OCI-LY1 (cell line): ENCODE results near the gene PCBP3.
"Not testable (repeated sequence)": the region's sequence is repeated elsewhere in the genome, so short reads cannot be mapped to it uniquely, and the experiment has no call there.

Experiments
- H2AFZ ChIP-seq: fragments of 200-600 bp; sonication (generic), shearing (Covaris generic); 2 replicates; pipeline ENCODE4 v1.6.0; 2014; ENCODE audit warnings: antibody characterized with exemption, mild to moderate bottlenecking, low read length
- H3F3A ChIP-seq: fragments of 200-600 bp; sonication (generic), shearing (Covaris generic); 2 replicates; pipeline ENCODE4 v1.6.0; 2014; ENCODE audit warnings: mild to moderate bottlenecking, antibody characterized with exemption, low read length, moderate library complexity; ENCODE audit not compliant: insufficient read depth
- H3K27ac ChIP-seq: fragments of 200-600 bp; sonication (generic); 2 replicates; pipeline ENCODE4 v1.5.1; 2014; ENCODE audit warnings: low read length, mixed run types, mild to moderate bottlenecking, low read depth; ENCODE audit not compliant: poor library complexity, severe bottlenecking
- H3K27me3 ChIP-seq: fragments of 200-600 bp; sonication (generic); 2 replicates; pipeline ENCODE4 v1.6.0; 2014; ENCODE audit warnings: antibody characterized with exemption, mild to moderate bottlenecking, low read length, moderate library complexity; ENCODE audit not compliant: insufficient read depth
- H3K36me3 ChIP-seq: fragments of 200-600 bp; sonication (generic); 2 replicates; pipeline ENCODE4 v1.6.1; 2014; ENCODE audit warnings: mild to moderate bottlenecking, antibody characterized with exemption, low read length, moderate library complexity, mixed read lengths; ENCODE audit not compliant: insufficient read depth
- H3K4me1 ChIP-seq: fragments of 200-600 bp; sonication (generic); 2 replicates; pipeline ENCODE4 v1.5.1; 2014; ENCODE audit warnings: mild to moderate bottlenecking, low read length, moderate library complexity; ENCODE audit not compliant: insufficient read depth, severe bottlenecking
- H3K4me2 ChIP-seq: fragments of 200-600 bp; sonication (generic), shearing (Covaris generic); 2 replicates; pipeline ENCODE4 v1.6.1; 2014; ENCODE audit warnings: low read length
- H3K4me3 ChIP-seq: fragments of 200-600 bp; sonication (generic); 2 replicates; pipeline ENCODE4 v1.5.1; 2014; ENCODE audit warnings: low read length, low read depth, mild to moderate bottlenecking, mixed read lengths; ENCODE audit not compliant: poor library complexity, severe bottlenecking
- H3K79me2 ChIP-seq: fragments of 200-600 bp; shearing (Covaris generic); 2 replicates; pipeline ENCODE4 v1.6.1; 2016; ENCODE audit warnings: mixed run types, low read length, mixed read lengths; ENCODE audit not compliant: insufficient read depth
- H3K9ac ChIP-seq: fragments of 200-600 bp; sonication (generic), shearing (Covaris generic); 2 replicates; pipeline ENCODE4 v1.6.1; 2014; ENCODE audit warnings: mild to moderate bottlenecking, low read length, mixed read lengths
- H3K9me2 ChIP-seq: fragments of 200-600 bp; sonication (generic), shearing (Covaris generic); 2 replicates; pipeline ENCODE4 v1.6.1; 2014; ENCODE audit warnings: low read depth, mild to moderate bottlenecking, low read length, mixed read lengths
- H3K9me3 ChIP-seq: fragments of 200-600 bp; shearing (Covaris generic); 2 replicates; pipeline ENCODE4 v1.6.1; 2014; ENCODE audit warnings: low read length, mixed read lengths
- H4K20me1 ChIP-seq: fragments of 200-600 bp; sonication (generic), shearing (Covaris generic); 2 replicates; pipeline ENCODE4 v1.6.0; 2016; ENCODE audit warnings: mild to moderate bottlenecking, low read length; ENCODE audit not compliant: insufficient read depth
- EZH2 ChIP-seq: fragments of 200-600 bp; sonication (generic), shearing (Covaris generic); IDR thresholded peaks from 2 replicates; pipeline ENCODE4 v1.8.0; 2017; ENCODE audit warnings: borderline replicate concordance, mixed run types, mild to moderate bottlenecking, antibody characterized with exemption, low read length, moderate library complexity, mixed read lengths
- TF ChIP-seq, protein P1 (sequence below): fragments of 200-600 bp; sonication (generic), shearing (Covaris generic); IDR thresholded peaks from 2 replicates; pipeline ENCODE4 v1.5.1; 2017; ENCODE audit warnings: mild to moderate bottlenecking, antibody characterized with exemption, low read length, moderate library complexity, mixed read lengths

Gene PCBP3

DNA sequence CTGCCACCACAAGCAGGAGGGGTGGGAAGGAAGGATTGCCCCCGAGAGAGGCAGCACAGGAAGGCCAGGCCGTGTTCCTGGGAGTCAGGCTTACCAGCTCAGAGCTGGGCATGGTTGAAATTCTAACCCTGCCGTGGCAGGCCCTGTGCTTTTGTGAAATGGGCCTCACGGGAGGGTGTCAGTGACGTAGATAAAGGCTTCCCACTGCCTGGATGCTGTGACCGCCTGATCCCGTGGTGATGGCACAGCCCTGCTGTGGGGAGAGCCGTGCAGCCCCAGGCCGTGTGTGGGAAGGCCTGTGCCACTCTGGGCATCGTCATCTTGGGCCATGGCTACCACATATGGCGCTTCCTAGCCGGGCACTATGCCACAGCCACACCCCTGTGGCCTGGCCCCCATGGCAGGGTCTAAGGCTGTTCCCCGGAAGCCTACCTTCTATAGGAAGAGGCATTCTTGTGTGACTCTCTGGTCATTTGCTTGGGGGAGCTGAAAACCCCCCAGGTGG lies 161.3 kb downstream of the PCBP3 start:
- no peaks in the 10 kb centered on the region for H3K36me3 ChIP-seq
- H4K20me1 ChIP-seq, result no peaks in the 10 kb centered on the region
- TF ChIP-seq, protein P1, sequence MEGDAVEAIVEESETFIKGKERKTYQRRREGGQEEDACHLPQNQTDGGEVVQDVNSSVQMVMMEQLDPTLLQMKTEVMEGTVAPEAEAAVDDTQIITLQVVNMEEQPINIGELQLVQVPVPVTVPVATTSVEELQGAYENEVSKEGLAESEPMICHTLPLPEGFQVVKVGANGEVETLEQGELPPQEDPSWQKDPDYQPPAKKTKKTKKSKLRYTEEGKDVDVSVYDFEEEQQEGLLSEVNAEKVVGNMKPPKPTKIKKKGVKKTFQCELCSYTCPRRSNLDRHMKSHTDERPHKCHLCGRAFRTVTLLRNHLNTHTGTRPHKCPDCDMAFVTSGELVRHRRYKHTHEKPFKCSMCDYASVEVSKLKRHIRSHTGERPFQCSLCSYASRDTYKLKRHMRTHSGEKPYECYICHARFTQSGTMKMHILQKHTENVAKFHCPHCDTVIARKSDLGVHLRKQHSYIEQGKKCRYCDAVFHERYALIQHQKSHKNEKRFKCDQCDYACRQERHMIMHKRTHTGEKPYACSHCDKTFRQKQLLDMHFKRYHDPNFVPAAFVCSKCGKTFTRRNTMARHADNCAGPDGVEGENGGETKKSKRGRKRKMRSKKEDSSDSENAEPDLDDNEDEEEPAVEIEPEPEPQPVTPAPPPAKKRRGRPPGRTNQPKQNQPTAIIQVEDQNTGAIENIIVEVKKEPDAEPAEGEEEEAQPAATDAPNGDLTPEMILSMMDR, result no peak
- H3K4me1 ChIP-seq, result no peaks in the 10 kb centered on the region
- H3K79me2 ChIP-seq, result no peaks in the 10 kb centered on the region
- no peaks in the 10 kb centered on the region for H3K9me2 ChIP-seq
- no peak overlapping the region for H3K9ac ChIP-seq
- H2AFZ ChIP-seq, result no peak overlapping the region
- H3K27me3 ChIP-seq, result no peaks in the 10 kb centered on the region
- no peak overlapping the region for H3K4me2 ChIP-seq
- no peaks in the 10 kb centered on the region for H3F3A ChIP-seq
- no peak overlapping the region for H3K4me3 ChIP-seq
- no peaks in the 10 kb centered on the region for H3K9me3 ChIP-seq
- H3K27ac ChIP-seq, result no peak overlapping the region

GRCh38 chr21:45805321-45805720 lies 161.8 kb downstream of the PCBP3 start:
- Histone ChIP-seq H3K4me1 (no peaks in the 10 kb centered on the region), H3K4me3 (no peak overlapping the region), H3K9me3 (no peaks in the 10 kb centered on the region), H2AFZ (no peak overlapping the region), H3K36me3 (no peaks in the 10 kb centered on the region), H3K79me2 (no peaks in the 10 kb centered on the region), H3K27me3 (no peaks in the 10 kb centered on the region), H3K4me2 (no peak overlapping the region), H4K20me1 (no peaks in the 10 kb centered on the region), H3K27ac (no peak overlapping the region), H3K9me2 (no peaks in the 10 kb centered on the region), H3K9ac (no peak overlapping the region), H3F3A (no peaks in the 10 kb centered on the region)
- TF ChIP-seq, protein P1, result no peak

DNA sequence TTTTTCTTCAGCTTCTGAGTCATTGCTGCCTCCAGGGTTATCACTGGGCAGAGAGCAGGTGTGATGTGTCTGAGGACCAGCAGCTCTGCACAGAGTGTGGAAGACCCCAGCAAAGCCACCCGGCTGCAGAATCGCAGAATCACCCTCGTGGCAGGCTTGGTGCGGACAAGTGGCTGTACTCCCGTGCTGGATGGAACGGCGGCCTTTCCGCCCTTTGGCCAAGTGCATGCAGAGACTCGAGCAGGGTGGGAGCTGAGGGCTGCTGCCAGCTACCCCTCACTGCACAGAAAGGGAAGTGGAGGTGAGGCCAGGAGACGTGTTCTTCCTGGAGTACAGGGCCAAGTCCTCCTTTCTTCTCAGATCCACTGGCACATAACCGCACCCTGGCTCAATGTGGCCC lies 162.5 kb downstream of the PCBP3 start:
- Histone ChIP-seq H3K36me3 (no peaks in the 10 kb centered on the region), H3K4me1 (no peaks in the 10 kb centered on the region), H3F3A (no peaks in the 10 kb centered on the region), H3K27ac (no peak overlapping the region), H3K9me3 (no peaks in the 10 kb centered on the region), H3K27me3 (no peaks in the 10 kb centered on the region), H3K79me2 (no peaks in the 10 kb centered on the region), H3K4me3 (no peak overlapping the region), H2AFZ (no peak overlapping the region), H4K20me1 (no peaks in the 10 kb centered on the region), H3K4me2 (no peak overlapping the region), H3K9ac (no peak overlapping the region), H3K9me2 (no peaks in the 10 kb centered on the region)
- TF ChIP-seq EZH2, result no peak
- TF ChIP-seq, protein P1, result no peak

- H3K4me2 ChIP-seq, result not testable (repeated sequence)
Measured at GRCh38 chr21:45808663-45809062, 165.1 kb downstream of the PCBP3 start.

More at GRCh38 chr21:45808663-45809062, 165.1 kb downstream of the PCBP3 start:
- H3F3A ChIP-seq, H3K9me2 ChIP-seq, H3K36me3 ChIP-seq, H3K9ac ChIP-seq, H2AFZ ChIP-seq, H3K27me3 ChIP-seq, H3K4me3 ChIP-seq, H4K20me1 ChIP-seq, H3K79me2 ChIP-seq, H3K4me1 ChIP-seq, H3K27ac ChIP-seq, H3K9me3 ChIP-seq: not testable (repeated sequence)
